Measurements from ENCODE around the gene ITGBL1.

ITGBL1 gene

DNA sequence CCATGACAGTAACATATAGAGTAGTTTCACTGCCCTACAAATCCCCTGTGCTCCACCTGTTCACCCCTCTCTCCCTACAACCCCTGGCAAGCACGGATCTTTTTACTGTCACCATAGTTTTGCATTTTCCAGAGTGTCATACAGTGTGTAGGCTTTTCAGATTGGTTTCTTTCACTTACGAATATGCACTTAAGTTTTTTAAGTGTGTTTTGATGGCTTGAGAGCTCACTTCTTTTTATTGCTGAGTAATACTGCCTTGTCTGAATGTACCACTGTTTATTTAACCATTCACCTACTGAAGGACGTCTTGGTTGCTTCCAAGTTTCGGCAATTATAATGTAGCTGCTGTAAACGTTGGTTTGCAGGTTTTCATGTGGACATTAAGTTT is 175.1 kb downstream of the ITGBL1 start:
- DNase-seq (ENCODE audit: low read depth) = no peak

DNA sequence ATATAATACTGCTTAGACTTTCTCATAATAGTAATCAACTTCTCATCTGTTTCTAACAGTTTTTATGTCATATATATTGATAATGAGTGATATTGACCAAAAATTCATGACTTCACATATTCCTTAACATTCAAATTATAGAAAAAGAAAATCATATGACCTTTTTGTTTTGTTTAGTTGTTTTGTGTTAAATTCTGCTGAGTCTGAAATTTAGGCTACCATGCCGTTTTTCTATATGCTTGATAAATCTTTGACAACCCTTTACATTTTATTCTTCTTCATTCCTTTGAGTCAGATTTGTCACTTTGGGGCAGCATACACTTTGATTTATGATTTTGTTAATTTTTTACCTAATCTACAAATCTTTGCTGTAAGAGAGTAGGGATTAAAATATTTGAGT is 176.4 kb downstream of the ITGBL1 start:
- no peak for DNase-seq (ENCODE audit: low read depth)

DNA sequence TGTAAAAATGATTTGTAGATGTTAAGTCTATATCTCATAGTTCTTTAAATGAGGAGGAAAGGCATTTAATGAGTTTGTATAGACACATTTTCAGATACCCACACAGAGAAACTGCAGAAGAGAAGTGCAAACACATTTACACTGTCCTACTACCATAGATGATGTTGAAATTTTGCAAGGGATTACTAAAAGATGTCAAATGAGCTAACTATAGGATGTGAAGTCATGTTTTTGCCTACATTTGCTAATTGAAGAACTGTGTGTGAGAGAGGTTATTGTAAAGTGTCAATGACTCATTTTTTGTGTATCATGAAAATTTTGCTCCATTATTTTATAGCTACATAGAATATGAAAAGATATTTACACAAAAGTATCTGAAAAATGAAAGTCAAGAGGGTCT is 178.9 kb downstream of the ITGBL1 start:
- DNase-seq (ENCODE audit: low read depth) = no peak

DNA sequence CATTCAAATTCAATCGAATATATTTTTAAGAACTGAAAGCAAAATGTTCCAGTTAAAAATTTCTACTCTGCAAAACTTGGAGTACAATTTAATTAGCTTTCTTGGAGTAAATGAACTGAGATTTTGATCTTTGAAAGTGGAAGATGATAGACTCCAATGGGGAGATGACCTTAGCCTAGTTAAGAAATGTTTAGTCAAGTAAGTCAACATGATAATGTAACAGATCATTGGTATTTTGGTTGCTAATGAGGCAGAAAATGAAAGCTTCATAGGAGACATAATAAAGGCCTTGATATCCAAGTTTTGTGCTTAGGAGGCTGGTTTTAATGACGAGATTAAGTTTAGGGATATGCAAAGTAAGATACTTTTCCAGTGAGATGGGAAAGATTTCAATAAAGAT is 181.7 kb downstream of the ITGBL1 start:
- DNase-seq (ENCODE audit: low read depth) = no peak

DNA sequence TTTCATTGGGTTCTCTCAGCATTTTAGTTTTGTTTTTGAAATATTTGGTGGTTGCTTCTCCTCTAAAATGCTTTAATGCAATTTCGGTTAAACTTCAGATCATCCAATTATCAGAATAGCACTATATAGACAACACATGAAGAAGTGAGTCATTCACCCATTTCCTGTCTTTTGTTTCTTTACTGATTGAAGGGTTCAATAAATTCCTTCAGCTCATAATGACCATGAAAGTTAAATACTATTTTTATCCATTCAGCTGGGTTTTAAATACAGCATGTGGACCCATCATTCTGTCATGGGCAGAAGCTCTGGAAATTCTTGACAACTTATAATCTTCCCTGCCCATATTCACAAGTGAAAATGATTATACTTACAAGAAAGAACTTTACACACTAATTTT is 187.2 kb downstream of the ITGBL1 start:
- no peak for DNase-seq (ENCODE audit: low read depth)

DNA sequence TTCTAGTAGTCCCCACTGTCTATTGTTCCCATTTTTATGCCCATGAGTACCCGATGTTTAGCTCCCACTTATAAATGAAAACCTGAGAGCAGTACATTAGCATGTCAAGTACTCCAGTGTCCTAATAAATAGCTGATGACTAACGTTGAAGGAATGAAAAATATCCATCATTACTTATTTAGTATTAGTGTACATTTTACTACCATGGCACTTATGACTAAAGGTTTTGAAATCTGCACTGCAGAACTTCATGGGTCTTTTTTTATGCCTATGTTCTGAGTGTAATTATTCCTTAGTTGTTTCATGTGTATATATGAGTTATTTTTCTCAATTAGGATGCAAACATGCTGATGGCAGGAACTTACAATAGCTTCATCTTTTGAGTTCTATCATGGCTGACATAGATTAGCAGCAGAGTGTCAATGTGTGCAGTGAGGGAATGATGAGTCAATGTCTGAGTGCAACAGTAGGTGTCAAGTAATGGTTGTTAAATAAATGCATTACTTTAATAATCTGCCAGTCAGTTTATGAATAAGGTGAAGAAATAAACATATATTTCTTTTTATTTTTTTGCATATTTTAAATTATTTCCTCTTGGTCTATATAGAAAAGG is 188.4 kb downstream of the ITGBL1 start:
- DNase-seq (ENCODE audit: low read depth) = no peak

DNA sequence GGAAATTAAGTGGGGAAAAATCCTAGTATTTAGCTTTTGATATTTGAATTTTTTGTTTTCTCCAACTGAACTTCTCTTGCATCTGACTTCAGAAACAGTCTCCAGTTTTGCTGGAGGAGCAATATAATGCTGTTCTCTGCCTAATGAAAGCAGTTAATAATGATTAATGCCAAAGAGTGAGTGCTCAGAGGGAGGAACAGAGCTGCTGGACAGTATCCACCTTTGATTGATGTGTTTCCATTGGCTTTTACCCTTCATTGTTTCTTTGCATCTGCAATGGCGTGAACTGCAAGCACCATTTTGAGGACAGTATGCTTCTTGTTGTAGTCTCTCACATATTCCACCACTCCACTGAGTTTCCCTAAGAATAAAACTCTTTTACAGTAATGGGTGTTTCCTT is 193.4 kb downstream of the ITGBL1 start:
- DNase-seq (ENCODE audit: low read depth) = no peak

DNA sequence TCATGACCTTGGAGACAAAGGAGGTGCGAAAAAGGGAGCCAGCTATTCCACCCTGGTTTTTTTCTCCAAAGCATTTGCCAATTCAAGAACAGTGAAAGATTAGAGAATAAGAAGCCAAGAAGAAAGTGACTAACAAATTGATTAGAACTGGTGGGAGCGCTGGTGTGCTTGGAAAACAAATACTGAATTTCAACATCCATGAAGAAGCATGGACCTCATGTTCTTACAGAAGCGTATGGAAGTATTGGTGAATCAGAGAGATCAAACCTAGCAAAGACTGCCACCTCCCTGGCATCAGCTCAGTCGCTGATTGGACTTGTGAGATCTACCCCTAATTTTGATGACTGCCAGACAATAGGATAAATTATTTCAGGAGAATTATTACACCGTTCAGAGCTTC is 195.3 kb downstream of the ITGBL1 start:
- DNase-seq (ENCODE audit: low read depth) = no peak

DNA sequence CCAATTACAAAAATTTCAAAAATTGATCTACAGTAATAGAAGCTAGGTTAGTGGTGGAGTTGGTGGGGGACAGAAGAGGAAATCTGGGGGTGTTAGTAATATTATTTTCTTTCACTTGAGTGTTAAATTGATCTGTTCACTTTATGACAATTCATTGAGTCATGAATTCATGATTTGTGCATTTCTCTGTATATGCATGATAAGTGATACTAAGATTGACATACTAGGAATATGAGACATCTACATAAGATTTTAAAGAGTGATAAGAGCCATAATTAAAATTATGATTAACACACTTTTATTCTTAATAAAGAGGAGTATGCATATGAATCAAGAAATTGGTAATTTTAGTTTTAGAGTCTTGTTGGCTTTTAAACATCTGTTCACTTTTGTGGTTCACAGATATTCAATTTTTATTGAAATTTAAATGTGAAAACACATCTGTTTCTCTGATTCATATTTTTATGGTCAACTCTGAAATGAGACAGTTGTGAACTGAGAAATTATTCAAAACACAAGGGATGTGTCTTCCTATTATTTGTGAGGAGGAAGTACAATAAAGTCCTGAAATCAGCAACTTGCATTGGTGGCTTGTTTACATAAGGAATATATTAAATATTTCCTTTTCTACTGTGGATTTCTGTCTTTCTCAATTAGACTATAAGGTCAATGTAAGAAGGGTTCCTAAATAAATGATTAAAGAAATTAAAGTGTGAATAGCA is 196.5 kb downstream of the ITGBL1 start:
- no peak for DNase-seq (ENCODE audit: low read depth)

DNA sequence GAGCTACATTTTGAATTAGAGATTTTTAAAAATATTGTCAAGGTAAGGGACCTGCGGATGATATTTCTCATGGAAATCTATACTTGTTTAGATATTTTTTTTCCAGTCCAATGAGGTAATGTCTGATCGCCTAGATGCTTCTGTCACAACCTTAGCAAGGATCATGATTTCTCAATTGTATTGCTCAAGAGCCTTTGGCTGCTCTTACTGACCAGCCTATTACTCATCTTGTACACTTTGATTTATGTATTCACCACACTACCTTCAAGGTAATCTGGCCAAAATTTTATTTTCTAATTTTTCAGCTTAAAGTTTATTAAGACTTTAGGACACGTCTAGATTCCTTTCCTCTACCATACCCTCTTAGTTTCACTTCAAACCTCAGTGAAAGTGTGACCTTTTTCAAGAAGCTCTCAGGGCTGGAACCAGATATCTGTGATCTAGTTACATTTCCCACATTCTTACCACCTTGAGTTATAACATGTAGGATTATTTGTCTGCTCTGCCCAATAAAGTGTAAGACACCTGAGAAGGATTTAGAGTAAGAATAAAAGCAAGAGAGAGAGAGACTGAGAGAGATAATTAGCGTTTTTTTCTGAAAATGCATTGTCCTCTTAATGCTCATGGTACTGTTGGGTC is 197.1 kb downstream of the ITGBL1 start:
- no peak for DNase-seq (ENCODE audit: low read depth)

DNA sequence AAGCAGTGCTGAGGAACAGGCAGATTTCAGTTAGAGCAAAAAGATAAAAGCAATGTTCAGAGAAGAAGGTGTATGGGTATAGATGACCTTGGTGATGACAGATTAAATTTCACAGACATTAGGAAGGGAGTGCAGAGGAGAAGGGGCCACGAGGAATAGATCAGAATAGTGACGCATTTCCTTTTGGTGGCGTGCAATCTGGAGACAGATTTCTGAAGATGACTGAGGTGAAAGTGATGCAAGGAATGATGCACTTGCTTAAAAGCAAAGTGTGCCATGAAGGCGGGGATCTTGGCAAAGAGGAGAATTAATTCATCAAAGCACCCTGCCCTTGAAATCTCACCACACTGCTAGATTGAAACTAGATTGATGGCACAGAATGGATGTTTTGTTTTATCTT is 202.4 kb downstream of the ITGBL1 start:
- DNase-seq (ENCODE audit: low read depth) = no peak

DNA sequence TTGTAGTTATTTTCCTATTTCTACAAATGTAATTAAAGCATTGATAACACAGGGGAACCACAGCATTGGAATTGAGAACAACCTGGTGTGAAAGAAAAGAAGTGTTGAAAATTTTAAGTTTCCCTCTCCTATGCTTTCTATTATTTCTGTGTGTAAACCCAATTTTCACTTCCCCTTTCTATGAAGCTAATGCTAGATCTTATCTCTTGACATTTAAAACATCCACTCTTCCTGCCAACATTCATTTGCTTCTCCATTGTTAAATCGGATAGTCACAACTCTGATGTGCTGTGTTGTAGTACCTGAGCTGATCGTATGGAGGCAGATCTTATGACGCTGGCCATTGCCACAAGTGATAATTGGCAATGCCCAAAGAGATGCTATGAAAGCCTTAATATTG is 203.0 kb downstream of the ITGBL1 start:
- no peak for DNase-seq (ENCODE audit: low read depth)

DNA sequence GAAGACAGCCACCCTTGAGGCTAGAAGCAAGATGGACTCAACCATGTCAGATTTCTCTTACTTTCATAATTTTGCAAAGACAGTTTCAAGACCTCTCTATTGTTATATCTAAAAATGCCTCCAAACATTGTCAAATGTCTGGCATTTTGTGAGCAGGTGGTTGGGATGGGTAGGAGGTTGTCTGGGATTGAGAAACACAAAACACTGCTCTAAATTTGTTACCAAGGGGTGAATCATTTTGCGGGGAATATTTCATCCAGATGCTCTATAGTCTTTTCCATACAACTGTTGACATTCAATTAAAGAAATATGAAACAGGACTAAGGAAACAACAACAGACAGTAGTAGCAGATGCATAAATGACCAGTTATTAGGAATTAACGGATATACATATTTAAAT is 208.2 kb downstream of the ITGBL1 start:
- DNase-seq (ENCODE audit: low read depth) = no peak

DNA sequence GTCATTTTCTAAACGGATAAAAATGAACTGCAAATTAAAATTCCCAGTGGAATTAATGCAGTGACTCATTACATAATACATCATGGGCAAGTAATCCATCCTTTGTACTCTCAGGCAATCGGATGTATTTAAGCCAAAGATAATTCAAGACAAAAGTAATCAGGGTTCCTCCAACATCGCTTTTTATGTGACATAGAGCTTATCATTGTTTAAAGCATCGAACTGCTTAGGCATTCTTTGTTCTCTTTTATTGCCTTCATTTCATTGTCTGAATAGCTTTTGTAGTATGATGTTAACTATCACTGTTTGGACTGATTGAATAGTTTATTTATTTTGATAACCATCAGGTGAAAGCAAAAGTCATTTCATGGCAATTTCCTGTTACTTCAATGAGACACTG is 209.4 kb downstream of the ITGBL1 start:
- DNase-seq (ENCODE audit: low read depth) = no peak

DNA sequence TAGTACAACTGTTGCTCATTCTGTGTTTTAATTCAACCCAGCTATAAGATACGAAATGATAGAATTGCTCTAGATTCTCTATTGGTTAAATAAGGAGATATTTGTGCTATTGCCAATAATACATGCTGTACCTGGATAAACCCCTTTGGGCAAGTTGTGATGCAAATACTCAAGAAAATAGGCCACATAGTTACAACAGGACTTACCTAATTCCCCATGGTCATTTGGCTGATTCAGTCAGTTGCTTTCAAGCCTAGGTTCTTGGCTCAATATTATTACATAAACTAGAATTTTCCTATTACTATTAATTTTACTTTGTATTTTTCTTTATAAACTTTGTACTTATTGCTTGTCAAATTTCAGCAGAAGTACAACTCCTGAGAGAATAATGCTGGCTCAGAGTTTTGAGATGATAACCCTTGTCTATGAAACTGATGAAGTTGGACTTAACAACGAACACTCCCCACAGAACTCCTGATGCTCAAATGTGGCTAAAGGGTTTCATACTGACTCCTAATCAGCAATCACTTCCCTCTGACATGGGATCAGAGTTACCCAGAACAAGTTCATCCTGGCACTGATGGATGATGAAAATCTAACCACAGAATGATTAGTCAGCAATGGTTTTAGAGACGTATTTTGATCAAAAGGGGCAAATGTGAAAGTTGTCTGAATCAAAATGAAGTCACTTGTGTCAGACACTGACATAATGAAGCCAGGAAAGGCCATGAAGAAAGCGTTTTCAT is 221.1 kb downstream of the ITGBL1 start:
- no peak for DNase-seq (ENCODE audit: low read depth)

DNA sequence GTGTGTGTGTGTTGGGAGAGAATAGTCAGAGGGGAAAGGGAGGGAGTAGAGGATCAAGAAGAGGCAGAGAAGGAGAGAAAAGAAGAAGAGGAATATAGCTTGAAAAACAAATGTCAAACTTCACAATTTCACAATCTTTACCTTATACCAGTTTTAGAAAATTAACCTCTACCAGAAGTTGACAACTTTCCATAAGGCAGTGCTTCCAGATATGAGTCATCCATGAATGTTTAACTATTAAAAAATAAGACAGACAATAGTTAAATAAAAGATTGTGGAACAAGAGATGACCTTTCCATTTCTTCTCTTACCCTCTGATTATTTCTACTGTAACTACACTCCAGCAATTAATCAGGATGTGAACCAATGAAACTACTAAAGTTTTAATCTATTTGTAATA is 229.4 kb downstream of the ITGBL1 start:
- no peak for DNase-seq (ENCODE audit: low read depth)

DNA sequence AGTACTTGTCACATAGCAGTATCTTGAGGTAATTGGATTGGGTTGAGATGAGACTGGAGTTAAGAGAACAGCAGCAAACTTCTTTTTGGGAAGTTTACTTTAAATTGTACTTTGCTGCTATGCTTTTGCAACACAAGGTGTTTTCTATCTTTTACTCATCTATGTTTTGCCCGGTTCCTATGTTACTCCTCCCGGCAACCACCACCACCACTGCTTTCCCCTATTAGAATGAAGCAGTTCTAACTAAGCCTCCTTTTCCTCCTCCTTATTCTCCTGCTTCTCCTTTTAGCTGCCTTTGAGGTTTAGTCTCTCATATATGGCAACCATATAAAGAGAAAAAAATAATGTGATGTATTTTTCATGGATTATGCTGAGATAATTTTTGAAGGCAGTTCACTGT is 233.5 kb downstream of the ITGBL1 start:
- DNase-seq (ENCODE audit: low read depth) = no peak

DNA sequence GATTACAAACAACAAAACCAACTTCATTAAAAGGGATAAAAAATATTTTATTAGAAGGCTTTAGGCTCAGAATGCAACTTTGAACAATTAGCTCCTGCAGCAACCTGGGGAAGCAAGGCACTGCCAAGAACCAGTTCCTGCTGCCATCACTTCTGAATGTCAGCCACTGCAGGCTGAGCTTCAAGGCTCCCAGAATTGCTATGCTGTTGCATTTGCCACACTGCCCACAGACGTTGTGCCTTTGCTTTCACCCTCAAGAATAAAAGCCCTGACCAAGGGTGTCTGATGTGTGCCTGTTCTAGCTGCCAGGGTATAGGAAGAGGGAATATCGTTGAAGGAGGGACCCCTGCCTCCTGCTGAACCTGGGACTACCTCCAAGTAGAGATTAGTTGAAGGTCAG is 238.4 kb downstream of the ITGBL1 start:
- DNase-seq (ENCODE audit: low read depth) = no peak

DNA sequence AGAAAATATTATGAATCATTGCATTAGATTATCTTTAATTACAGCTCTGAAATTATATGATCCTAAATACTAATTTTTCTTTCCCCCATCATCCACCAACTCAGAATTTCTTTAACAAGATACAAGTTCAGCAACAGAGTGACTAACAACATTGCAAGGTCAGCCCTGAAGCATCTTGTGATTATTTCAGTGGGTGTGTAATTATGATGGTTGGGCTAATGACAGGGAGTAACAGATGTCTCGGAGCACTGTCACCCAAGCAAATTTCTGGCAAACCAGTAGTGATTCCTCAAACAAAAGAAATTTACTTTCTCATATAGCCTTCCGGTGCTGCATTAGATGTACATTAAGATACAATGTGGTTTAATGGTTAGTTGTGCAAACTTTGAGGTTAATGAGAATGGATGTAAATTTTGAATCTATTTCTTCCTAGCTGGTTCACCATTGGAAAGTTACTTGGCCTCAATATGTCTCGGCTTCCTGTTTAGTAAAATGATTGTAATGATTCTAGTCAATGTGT is 238.9 kb downstream of the ITGBL1 start:
- no peak for DNase-seq (ENCODE audit: low read depth)

DNA sequence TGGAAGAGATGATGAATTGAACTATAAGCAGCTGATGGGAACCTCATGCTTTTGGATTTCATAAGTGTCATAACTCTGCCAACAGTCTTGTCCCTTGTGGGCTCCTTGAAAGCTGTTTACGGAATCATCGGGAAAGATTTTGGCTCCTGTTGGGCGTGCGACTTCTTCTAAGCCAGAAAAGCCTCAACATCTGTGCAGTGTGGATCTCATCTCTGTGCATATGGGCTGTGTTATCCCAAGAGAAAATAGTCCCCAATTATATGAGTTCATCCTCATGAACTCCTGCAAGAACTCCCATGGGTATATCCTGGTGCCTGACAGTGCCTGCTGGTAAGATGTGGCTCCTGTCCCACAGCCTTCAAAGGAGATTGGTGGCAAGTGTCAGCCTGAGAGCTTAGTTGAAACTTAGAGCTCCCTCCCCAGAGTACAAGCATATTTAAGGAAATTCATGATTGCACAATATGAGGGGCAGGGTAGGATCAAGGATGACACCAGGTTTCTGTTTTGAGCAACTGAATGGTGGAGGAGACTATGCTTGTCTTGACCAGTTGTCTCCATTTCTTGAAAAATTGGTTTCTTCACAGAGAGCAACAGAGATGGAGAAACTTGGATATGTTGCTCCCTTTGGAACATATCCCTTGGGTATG is 243.5 kb downstream of the ITGBL1 start:
- no peak for DNase-seq (ENCODE audit: low read depth)

DNA sequence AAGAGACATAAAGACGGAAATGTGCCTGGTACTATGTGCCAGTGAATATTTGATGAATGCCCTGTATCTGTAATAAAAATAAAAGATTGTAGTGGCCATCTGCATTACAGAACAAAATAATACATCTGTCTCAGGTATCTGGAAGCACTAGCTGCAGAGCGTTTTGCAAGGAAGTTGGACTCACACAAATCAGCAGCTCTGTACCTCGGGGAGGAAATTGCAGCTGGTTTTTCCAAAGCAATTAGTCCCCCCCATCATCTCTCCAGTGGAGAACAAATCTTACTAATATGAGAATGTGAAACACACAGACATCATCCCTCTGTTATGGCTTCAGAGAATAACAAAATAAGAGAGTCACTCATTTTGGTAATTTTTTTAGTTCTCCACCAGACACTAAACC is 245.3 kb downstream of the ITGBL1 start:
- DNase-seq (ENCODE audit: low read depth) = no peak

DNA sequence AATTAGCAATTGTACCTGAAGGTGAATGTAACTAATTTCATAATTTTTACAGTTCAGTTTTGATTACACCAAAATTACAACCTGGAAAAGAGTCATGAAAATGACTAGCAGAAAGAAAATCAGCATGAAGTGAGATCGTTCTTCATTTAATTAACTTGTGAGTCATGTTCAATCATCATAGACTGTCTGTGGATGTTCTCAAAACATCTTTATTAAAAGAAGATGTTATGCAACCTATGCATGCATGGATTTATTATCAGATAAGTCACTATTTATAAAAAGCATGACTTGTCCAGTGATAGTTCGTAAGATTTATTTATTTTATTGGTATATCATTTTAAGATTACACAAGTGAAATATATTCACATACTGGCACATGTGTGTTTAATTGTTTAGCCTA is 245.9 kb downstream of the ITGBL1 start:
- no peak for DNase-seq (ENCODE audit: low read depth)
